GM21717 (cell line): Measurements from ENCODE around the gene GTSE1.

Source experiments
- ATAC-seq: cut with Tn5 transposase; IDR thresholded peaks from one replicate; pipeline ENCODE4 v1.9.1; 2021; ENCODE audit warnings: mild to moderate bottlenecking, moderate library complexity; ENCODE audit not compliant: unreplicated experiment

Gene GTSE1

DNA sequence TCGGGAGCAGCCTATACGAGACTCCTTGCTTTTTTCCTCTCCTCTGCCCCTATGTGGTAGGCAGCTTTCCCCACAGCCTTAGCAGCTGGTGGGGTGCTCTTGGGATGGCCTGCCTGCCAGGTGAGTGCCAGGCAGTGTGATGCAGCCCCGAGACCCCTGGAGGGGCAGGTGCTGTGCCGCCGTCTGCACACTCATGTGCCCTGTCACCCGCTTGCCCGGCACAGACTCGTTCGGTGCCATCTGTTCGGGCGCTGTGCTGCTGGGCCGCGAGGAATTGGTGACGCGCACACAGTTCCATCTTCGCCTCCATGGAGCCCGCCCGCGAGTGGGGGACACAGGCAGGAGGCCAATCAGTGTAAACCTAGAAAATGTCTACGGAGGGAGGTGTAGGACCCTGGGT, 54.0 kb downstream of the GTSE1 start:
- no peak for ATAC-seq

DNA sequence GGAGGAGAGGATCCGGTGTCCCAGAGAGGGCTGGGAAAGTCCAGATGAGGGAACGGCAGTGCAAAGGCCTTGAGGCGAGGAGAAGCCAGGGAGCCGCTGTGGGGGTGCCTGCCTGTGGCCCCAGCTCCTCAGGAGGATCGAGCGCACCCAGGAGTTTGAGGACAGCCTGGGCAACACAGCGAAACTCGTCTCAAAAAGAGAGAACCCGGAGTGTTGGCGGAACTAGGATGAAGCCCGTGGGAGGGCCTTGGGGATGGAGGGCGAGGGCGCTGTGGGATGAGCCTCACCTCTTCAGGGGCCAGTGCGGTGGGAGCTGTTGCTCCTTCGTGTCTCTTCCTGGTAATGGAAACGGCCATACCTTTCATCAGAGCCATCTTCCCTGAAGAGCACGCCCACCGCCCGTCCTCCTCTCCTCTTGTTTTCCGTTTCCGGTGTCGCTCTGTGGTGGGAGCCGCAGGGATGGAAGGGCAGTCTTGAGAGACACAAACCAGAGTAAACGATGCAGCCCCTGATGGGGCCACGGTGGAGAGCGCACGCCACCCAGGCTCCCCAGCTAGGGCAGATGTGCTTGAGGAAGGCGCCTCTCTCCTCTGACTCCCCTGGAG, 54.6 kb downstream of the GTSE1 start:
- no peak for ATAC-seq

DNA sequence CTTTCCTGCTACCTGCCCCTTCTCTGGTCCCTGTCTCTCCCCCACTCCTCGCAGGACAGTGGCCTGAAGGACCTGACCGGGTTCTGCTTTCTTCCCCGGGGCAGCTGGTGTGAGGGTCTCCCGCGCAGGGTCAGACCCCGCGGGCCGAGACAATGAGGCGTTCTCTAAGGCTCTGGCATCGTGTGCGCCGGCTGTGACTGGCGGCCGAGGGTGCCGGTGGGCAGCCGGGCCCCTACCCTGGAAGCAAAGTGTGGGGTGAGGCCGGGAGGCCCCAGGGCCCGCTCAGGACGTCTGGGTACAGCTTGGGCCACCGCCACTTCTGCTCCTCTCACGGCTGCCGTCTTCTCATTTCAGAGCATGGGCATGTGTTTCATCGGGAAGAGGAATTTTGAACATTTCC, 55.1 kb downstream of the GTSE1 start:
- no peak for ATAC-seq

DNA sequence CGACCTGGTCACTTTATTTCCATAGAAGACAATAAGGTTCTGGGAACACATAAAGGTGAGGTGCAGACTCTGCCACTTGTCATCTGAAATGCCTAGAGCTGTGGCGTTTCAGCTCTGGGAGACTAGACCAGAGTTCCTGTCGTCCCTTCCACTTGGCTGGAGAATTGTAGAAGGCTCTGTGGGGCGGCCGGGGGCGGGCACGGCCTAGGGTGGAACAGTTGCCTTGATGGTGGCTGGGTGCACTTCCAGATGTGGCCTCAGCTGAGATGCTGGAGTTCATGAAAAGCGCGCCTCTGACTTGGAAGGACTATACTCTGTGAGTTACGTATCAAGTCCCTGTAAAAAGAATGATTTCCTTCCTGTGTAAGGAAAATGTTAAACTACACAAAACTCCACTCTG, 55.6 kb downstream of the GTSE1 start:
- no peak for ATAC-seq

DNA sequence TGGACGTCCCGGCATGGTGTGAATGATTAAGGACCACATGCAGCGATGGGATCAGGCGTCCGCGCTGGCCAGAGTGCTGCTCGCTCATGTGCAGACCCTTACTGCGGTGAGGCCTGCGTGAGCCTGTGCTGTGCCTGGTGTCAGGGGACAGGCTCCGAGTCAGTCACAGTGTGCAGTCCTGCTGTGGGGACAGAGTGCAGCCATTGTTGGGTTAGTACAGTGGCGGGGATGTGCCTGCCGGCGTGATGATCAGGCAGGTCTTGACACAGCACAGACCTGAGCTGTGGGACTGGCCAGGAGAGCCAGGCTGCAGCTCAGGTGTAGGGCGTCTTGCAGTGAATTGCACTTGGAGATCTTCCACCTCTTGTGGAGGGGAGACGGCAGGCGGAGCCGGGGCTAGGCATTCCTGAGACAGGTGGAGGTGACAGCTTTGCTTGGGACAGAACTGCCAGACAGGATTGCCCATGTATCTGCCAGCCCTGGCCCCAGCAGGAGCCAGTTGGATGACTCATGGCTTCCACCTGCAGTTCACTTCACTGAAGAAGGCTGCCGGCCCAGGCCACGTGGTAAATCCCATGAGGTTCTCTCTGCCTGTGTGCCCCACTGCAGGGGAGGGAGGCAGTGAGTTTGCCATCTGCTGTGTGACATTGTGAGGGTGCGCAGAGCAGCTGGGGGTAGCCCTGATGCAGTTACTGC, 56.2 kb downstream of the GTSE1 start:
- ATAC-seq = no peak

DNA sequence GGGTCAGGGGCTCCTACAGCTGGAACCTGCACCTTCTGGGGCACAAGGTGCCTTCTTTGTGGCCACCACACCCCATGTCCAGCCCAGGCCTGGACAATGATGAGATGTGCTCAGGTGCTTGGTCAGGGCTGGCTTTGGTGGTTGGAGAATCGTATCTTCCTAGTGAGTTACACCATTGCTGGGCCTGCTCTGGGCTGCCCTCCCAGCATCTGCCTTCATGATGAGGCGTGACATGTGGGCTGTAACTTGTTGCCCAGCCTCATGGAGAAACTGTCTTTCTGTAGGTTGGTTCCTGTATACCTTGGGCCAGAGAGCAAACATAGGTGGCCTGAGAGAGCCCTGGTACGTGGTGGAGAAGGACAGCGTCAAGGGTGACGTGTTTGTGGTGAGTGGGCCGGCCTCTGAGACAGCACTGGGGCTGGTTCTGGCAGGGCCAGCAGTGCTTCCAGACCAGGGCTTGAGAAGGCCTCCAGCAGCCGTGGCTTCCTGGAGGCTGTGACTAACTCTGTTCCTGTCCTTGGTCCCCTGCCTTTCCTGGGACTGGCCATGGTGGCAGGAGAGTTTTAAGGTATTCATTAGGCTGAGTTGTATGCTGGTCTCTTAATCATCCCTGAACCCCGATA, 56.9 kb downstream of the GTSE1 start:
- no peak for ATAC-seq

DNA sequence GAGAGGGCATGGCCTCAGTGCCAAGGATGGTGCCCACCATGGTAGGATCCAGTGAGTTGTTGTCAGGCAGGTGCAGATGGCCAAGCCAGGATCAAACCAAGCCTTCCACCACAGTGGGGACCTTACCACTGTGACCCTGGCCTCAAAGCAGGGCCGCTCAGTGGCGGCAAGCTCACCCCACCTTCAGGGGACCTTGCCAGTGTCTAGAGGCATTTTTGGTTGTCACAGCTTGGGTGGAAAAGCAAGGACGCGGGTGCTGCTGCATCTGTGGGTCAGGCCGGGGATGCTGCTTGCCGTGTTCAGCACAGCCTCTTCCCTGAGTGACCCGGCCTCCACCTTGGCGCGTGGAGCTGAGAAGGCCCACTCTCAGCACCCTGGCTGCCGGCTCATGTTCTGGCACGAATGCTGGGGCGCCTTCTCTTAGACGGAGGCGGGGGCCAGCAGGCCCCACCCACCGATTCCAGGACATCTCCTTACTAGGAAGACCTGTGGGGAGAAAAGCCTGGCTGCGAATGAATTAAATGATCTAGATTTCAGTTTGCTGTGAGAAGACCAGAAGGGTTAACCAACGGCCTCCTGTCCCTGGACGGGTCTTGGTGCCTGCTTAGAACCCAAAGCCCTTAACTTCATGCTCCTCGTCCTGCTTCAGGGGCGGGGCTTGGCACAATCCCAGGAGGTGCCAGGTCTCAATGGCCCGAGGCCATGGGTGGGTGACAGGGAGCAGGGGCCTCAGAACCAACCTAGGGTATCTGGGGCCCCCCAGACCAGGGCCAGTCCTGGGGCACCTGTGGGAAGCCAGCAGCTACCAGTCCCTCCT, 57.7 kb downstream of the GTSE1 start:
- ATAC-seq = no peak

DNA sequence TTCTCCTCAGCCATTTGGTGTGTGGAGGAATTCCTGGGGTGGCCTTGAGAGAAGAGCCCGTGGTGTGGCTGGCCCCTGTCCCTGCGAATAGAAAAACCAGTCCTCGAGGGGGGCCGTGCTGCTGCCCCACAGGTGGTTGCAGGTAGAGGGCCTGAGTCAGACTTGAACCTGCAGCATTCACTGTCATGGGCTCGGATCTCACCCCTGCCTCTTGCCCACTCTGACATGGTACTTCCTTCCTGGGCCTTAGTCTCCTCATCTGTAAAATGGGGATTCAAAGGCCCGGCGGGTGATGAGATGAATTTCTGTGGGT, 58.3 kb downstream of the GTSE1 start:
- no peak for ATAC-seq

DNA sequence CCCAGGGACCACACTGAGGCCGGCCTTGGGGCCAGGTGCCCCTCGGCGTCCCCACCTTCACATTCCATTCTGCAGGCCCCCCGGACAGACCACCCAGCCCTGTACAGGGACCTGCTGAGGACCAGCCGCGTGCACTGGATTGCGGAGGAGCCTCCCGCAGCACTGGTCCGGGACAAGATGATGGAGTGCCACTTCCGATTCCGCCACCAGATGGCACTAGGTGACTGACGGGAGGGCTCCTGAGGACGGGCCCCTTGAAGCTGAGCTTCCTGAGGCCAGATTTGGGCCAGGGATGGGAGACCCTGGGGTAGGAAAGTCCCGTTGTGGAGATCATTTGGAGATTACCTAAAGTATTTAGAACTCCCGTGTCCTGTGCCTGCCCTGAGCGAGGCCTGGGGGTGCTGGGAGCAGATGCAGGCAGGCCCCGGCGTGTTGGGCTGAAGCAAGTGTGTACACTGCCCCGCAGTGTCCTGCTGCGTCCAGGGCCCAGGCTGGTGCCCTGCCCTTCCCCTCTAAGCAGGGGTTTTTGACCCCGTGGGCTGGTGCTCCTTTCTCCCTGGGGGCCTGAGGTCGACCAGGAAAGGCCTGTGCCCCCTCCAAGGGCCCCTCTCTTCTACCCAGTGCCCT, 58.8 kb downstream of the GTSE1 start:
- no peak for ATAC-seq

DNA sequence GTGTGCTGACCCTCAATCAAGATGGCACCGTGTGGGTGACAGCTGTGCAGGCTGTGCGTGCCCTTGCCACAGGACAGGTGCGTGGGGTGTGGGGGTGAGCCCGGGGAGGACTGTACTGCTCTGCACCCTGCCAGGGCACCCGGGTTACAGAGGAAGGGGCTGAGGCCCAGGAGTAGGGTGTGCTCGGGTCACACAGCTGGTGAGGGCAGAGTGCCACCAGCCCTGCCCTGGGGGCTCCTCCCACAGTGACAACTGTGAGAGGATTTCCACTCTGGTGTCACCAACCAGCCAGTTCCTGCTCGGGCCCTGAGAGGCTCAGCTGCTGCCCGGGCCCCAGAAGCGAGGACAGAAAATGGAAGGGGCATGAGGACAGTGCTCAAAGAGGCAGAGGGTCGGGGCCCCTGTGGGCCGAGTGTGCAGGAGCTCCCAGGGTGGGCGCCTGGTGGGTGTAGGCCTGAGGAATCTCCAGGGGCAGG, 59.4 kb downstream of the GTSE1 start:
- no peak for ATAC-seq

DNA sequence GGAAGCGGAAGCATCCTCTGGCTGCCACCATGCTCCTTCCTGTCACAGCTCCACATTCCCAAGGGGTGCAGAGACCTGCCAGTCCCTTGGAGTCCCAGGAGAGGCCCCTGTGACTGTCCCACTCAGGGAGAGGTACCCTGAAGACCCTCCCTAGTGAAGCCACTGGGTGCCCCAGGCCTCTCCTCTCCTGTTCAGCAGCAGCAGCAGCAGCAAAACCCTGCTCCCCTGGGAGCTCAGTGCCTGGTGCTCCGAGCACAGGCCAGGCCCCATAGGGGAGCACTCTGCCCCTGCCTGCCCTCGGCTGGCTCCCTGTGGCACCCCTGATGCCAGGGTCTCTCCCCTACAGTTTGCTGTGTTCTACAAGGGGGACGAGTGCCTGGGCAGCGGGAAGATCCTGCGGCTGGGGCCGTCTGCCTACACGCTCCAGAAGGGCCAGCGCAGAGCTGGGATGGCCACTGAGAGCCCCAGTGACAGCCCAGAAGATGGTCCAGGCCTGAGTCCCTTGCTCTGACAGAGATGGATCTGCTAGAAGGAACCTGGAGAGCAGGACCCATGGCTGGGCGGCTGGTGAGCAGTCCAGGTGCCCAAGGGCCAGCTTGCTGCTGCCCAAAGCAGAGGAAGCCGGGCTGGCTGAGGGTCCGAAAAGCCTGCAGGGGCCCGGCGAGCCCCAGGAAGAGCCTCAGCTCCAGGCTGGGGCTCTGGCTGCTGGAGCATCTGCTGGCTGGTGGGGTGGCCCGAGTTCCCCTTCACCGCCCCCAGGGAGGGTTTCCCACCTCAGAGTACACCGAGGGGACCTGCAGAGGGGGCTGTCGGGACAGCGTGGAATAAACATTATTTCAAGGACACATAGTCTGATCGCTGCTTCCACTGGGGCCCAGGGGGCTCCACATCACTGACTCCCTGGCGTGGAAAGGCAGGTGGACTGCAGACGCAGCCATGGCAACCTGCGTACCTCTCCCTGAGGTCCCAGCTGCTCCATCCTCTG, 60.1 kb downstream of the GTSE1 start:
- ATAC-seq = no peak

DNA sequence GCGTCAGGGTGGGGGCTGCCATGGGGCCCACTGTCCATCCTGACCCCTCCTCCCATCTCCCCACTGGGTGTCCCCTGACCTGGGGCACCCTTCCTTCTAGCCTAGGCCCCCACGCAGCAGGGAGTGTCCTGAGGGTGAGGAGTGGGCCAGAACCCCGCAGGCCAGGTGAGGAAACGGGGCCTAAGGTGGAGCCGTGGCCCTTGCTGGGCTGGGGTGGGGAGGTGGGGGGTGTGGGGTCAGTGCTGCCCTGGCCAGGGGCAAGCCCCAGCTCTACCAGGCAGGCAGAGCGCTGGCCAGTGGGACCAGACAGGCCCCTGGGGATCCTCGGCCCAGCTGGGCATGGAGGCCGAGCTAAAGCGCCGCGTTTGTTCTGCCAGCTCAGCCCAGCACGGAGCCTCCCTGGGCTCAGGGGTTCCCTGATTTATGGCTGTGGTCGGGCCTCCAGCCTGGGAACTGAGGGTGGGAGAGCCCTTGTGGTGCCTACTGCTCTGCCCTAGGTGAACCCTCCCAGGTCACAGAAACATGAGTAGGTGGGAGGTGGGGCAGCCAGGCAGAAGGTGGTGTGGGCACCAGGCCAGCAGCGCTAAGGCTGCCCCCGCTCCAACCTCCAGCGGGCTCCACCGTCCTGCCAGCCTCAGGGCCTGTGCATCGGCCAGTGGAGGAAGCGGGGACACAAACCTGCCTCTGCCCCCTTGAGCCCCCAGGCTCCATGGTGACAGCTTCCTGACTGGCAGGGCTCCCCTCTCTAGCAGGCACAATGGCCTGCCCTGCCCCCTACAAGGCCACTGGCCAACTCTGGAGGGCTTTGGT, 61.2 kb downstream of the GTSE1 start:
- no peak for ATAC-seq

DNA sequence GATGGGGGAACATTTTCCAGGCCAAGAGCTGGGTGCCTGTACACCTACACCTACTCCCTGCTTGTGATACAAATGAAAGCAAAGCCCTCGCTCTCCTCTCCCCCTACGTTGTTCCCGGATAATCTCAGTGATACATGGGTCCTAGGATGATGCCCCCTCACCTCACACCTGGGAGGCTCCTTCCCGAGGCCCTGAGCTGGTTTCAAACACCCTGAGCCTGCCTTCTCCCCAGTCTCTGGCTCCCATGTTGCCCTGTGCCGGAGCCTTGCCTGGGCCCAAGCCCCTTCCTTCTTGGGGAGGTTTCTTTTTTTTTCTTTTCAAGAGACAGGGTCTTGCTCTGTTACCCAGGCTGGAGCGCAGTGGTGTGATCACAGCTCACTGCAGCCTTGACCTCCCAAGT, 62.1 kb downstream of the GTSE1 start:
- ATAC-seq = no peak

DNA sequence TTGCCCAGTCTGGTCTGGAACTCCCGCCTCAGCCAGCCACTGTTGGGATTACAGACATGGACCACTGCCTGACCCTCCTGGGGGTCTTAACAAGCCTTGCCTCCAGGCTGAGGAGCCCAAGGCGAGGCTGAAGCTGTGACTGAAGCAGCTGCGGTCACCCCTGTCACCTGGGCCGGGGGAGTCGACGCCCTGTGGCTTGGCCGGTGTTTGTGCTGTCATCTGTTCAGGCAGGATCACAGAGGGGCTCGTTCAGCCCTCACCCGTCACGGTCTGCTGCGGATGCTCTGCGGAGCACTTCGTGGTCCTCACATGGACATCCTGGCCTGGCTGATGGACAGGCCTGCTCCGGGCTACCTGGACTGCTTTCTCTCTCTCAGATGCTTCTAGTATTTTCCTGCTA, 62.7 kb downstream of the GTSE1 start:
- no peak for ATAC-seq

DNA sequence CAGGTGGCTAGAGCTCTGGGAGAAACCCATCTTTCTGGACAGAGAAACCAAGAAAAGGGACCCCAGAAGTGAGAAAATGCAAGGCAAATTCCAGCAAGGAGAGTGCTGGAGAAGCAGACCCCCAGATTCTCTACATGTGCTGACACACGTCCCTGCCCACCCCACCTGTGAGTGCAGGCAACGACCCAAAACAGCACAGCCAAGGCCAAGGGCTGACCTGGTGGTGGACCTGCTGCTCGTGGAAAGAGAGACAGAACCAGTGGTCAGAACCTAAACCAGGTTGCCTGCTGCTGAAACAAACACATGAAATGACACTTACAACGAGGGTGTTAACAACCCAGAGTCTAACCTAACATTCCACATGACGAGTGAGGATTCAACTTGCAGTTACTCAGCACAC, 63.4 kb downstream of the GTSE1 start:
- no peak for ATAC-seq

DNA sequence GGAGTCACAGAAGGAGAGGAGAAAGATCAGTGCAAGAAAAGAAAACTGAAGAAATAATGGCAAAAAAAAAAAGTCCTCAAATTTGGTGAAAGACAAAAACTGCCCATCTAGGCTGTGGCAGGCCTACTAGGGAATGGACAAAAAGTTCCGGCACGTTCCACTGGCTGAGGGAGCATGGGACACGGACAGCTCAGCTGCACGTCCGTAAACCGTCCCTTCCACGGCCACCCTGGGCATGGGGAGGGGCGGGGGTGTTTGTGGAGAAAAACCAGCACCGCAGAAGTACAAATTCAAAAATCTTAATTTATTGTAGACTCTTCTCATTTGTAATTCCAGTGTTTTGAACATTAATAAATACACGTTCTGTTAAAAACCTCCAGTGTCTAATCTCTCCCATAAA, 64.2 kb downstream of the GTSE1 start:
- ATAC-seq = no peak

DNA sequence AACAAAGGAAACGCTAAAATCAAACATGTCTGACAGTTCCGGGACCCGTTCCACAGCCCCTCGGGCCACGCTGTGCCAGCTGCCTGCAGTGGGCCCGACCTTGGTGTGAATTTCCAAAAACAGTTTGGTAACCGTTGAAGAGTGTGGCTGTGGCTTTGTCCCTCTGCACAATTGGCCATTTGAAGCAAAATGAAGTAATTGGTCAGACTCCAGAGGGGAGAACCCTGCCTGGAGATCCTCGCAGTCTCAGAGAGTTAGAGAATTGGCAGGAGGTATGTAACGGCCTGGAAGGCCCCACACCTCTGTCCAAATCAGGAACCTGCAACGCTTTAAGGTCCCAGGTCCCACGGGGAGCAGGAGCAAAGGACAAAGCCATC, 65.1 kb downstream of the GTSE1 start:
- ATAC-seq = no peak

DNA sequence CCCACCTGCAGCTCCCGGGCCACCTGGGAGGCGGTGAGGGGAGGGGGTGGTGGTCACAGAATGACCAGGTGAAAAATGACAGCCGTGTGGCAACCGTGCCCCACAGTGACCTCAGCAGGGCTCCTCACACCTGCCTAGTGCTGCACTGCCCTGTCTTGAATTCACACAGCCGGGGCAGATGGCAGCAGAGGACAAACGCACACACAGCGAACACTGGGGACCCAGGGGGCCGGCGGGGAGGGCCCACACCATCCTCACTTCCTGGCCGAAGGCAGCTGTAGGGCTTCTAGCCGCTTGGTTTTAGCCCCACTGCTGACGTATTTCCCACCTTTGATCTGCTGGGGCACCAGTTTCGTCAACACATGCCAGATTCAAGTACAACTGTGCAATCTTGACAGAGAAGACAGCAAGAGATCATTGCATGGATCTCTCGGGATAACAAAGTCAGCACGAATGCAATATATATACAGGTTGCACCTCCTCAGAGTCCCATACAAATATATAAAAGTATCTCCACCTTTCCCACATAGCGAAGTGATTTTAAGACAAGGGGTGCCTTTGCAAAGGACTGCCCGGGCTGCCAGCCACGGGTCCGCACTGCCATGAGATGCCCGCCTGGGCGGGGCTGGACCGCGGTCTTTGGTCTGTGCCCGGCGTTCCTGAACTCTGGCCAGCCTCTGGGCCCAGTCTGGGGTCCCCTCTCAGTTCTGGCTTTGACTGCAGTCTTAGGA, 65.7 kb downstream of the GTSE1 start:
- no peak for ATAC-seq
